ENCODE measurements around the gene CHAT.

Gene CHAT

DNA sequence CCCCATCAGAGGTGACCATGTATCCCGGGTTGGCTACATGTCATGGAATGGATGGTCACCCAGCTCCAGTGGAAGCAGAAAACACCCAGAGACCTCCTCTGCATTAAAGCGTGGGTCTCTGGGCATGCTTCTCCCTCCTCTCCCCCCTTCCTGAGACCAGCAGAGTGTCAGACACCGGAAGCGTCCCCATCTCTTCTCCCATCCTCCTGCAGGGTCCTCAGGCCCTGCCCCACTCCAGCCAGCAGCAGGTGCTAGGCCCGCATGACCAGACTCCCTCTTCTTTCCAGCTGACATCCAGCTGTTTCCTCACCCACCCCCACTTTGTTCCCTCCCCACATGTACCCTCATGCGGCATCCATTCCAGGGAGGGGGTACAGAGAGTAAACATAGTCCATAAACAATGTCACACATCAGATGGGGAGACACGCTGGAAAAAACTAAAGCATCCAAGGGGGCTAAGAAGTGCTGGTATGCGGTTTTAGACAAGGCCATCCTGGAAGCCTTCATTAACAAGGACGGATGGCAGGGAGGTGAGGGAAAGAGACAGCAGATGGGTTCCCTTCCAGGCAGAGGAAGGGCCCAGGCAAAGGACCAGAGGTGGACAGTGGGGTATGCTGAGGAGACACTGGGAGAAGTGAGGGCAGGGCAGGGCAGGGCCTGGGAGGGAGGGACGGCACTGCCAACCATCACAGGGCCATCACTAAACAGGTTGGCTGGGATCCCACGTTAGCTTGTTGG is 16.2 kb upstream of the CHAT start:
- DNase-seq = no peak

DNA sequence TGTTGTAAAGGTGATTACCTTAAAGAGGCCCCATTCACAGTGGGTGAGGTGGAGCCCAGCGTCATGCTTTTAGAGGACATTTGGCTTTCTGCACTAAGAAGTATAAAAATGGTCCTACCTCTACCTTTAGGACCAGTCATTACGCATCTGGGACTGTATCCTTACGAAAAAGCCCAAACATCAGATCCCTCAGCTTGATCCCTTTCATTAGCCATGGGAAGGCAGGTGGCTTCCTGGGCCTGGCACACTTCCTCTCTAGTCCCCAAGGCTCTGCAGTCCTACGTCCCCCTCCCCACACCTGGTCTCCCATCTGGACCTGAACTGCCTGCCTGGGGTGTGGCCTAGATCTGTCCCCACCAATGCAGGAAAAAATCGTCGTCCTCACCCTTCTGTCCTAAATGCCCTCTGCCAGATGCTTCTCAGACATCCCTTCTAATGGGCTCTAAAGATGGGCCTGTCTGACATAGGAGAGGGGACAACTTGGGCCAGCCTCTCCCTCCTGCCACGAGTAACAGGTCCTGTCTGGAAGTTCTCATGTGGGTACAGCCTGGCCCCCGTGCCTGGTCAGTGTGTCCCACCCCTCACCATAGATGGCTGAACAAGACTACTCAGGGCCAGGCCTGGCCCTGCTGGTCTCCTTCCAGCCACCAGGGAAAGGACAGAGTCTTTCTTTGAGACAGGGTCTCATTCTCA is 15.5 kb upstream of the CHAT start:
- DNase-seq = no peak

GRCh38 chr10:49598986-49599385 is 14.9 kb upstream of the CHAT start:
- no peak for DNase-seq

DNA sequence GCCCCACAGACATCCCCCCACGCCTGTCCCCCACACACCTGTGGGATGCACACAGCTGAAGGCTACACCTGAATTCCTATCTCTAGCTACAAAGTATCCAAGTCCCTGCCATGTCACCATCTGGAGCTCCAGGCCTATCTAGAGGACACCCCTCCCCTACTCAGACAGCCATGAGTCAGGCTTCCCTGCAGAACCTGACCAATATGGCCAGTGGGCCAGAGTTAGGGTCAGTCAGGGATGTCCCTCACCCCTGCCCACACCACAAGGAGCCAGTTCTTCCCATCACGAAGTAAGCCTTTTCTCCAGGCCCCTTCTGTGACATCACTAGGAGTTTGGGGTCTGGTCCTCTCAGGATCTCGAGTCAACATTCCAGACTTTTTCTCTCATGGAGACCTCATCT is 14.3 kb upstream of the CHAT start:
- DNase-seq = no peak

DNA sequence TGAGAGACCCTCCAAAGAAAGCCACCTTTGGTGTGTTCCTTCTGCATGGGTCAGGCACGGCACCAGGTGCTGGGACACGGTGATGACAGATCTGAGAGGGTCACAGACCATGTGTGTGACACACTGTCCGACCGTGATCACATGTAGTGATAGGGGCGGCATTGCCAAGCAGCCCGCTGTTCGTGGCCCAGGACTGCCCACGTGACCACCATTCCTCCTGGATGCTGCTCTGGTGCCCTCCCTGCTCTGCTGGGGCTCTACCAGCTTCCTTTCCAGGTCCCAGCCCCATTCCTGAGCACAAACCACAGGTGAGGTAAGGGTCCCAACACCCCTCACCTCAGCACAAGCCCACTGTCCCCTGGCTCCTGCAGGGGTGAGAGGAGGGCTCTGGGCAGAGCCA is 13.8 kb upstream of the CHAT start:
- no peak for DNase-seq

DNA sequence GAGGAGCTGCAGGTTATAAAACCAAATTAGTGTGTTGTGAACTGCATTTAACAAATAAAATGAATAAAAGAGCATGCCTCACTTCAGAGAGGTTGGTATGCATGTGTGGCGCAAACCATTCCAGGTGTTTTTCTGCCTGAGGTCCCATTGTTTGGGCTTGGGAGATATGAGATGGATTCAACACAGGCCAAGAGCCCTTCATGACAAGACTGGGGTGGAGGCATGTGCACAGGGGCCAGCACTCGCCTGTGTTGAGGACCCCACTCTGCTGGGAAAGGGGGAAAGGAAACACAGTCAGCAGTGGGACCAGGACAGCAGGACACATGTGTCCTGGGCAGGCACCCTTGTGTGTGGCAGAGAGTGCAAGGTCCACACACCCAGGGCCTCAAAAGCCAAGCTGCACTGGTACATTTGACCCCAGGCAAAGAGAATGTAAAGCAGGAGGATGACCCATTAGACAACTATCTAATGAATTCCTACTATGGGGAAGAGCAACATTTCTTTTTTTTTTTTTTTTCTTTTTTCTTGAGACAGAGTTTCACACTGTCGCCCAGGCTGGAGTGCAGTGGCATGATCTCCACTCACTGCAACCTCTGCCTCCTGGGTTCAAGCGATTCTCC is 12.9 kb upstream of the CHAT start:
- no peak for DNase-seq

DNA sequence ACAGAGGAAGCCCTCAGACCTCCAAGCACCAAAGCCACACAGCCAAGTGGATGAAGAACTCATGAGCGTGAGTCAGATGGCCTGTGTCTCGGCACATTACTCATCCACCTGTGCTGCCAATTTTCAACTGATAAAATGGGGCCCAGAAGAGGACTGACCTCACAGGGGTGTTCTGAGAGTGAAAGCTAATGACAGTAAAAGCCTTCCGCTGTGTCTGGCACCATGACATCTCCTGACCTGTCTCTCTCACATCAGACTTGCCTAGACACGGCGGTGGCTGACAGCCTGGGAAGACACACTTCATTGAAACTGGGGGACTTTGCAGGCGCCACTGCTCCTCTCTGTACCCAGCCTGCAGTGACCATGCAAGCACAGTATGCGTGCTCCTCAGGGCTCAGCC is 12.0 kb upstream of the CHAT start:
- DNase-seq = peak; percentile 26

- DNase-seq = no peak
Measured at GRCh38 chr10:49602380-49603023, 11.3 kb upstream of the CHAT start.

- DNase-seq = peak; percentile 44
Measured at GRCh38 chr10:49605216-49605938, 8.5 kb upstream of the CHAT start.

GRCh38 chr10:49605939-49606509 is 7.8 kb upstream of the CHAT start:
- DNase-seq = no peak

DNA sequence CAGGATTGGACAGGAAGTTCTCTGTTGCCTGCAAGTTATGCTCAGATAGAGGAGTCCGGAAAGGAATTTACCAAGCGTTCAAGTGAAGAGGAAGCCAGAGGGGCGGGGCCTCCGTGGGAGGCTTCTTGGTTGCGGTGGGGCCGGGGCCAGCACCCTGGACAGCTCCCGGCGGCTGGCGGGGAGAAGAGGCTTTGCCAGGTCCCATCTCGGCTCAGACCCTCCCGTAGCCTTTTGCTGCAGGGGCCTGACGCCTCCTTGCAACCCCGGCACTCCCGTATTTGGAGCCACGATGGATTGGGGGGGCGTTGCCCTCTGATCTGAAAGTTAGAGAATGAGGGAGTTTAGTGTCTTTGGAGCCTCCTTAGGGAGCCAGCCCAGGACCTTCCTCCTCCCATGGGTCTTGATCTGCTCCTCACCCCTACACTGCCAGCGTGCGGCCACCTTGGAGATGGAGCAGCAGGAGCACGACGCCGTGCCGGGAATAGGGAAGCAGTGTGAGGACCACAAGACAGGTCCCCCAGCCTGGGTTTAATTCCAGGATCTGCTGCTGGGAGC is 6.8 kb upstream of the CHAT start:
- DNase-seq = no peak

DNA sequence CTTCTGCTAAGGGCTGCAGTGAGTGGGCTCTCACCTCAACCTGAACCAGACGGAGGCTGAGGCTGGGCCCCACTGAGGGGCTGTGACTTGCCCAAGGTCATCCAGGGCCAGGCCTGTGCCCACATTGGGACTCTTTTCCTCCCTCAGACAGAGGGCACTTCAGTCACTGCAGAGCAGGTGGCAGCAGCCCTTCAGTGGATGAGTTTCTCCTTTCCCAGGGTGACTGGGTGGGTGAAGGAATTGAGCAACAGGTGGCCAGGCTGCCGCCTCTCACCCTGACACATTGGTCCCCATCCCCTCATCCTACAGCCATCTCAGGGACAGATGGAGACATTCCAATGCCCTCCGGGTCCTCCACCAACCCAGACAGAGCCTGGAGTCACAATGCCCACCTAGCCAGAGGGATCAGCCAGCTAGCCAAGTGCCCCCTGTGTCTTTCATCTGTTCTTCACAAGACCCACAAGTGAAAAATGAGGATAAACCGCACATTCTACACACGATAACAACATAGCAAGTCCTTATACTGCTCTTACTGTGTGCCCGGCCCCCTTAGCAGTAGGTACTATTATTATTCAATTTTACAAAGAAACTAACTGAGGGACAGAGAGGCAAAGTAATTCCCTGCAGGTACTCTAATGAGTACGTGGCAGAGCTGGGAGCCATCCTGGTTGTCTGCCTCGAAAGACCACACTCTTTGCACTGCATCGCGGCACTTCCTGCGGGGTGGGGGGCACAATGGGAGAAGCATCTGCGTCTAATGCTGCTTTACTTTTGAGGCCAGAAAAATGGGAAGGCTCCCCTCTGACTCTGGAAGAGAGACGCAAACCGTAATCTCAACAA is 5.5 kb upstream of the CHAT start:
- DNase-seq = no peak

- DNase-seq = no peak
Measured at GRCh38 chr10:49609006-49609282, 4.9 kb upstream of the CHAT start.

DNA sequence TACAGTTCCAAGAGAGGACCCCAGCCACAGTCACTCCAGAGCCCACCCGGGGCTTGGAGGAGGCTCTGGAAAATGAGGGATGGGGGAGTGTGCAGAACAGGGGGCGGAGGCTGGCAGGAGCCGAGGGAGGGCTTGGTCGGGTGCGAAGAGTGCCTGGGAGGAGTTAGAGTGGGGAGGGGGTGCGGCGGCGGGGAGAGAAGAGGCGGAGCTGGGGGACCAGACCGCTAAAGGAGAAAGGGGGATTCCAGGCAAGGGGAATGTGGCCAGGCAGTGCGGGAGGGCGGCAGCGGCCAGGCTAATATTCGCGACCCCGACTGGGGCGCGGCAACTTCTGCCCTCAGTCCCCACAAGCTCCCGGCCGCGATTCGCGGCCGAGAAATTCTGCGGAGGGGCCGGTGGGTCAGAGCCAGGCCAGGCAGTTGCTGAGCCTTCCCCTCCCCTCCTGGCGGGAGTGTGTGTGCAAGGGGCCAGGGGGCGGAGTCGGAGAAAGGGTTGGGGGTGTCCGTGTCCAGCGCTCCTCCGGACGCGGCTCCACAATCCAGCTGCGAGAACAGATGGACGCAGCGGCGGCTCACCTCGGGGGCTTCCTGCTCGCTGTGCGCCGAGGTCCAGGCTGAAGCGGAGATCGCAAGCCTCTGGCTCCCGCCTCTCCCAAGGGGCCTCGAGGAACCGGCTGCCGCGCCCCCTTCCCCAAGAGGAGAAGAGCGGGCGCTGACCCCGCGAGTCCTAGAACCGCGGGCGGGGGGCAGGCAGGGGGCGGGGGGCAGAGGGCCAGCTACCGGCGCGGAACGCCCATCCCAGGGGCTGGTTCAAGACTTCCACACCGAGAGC is 4.3 kb upstream of the CHAT start:
- no peak for DNase-seq

DNA sequence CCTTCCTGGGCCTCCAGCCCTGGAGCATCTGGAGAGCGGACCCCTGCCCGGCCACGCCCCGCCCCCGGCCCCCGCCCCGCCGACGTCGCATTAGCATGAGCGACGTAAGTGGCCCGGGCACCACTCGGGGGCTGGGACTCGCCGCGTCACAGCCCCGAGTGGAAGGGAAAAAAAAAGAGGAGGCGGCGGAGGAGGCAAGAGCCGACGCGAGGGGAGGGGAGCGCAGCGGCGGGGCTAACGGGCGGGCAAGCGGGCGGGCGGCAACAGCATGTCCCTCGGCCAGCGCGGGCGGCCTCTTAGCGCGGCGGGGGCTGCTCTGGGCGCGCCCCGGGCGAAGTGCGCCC is 3.8 kb upstream of the CHAT start, which contains the start of gene SLC18A3:
Gene SLC18A3, plus strand, starts transcription at position 197 of the 344 bp plus-strand sequence. CDS start 431 bp downstream, outside the sequence.
- peak; percentile 53 for DNase-seq

DNA sequence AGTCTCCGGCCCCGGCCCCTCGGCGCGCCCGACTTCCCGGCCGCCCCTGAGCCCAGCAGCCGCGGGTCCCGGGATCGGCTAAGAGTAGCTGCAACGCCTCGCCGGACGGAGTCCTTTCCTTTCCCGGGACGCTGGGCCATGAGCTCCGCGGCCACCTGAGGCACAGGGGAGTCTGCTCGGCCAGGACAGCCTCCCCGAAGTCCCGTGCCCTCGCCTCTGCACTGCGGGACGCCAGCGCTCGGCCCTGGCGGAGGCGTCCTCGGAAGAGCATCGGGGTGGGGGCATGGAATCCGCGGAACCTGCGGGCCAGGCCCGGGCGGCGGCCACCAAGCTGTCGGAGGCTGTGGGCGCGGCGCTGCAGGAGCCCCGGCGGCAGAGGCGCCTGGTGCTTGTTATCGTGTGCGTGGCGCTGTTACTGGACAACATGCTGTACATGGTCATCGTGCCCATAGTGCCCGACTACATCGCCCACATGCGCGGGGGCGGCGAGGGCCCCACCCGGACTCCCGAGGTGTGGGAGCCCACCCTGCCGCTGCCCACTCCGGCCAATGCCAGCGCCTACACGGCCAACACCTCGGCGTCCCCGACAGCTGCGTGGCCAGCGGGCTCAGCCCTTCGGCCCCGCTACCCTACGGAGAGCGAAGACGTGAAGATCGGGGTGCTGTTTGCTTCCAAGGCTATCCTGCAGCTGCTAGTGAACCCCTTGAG is 3.2 kb upstream of the CHAT start:
- no peak for DNase-seq

GRCh38 chr10:49611166-49611815 is 2.5 kb upstream of the CHAT start:
- DNase-seq = no peak

GRCh38 chr10:49611816-49612512 is 1.9 kb upstream of the CHAT start:
- no peak for DNase-seq

All from NCI-H446 treated with DMSO at 0.1 percent for 48 hours (cell line).